Astrocyte (in vitro differentiated cells and primary cell): ENCODE data around the gene C1orf53.

ENCODE experiments used
- EZH2 ChIP-seq: IDR thresholded peaks from 2 replicates; pipeline ENCODE4 v1.6.1; 2012; ENCODE audit warnings: mild to moderate bottlenecking, low read length, inconsistent platforms; ENCODE audit not compliant: insufficient read depth
- TF ChIP-seq, protein P1 (sequence below): IDR thresholded peaks from 2 replicates; pipeline ENCODE4 v1.5.1; 2011; ENCODE audit warnings: low read depth, mild to moderate bottlenecking, inconsistent platforms, low read length, moderate library complexity; ENCODE audit not compliant: insufficient read depth

DNA sequence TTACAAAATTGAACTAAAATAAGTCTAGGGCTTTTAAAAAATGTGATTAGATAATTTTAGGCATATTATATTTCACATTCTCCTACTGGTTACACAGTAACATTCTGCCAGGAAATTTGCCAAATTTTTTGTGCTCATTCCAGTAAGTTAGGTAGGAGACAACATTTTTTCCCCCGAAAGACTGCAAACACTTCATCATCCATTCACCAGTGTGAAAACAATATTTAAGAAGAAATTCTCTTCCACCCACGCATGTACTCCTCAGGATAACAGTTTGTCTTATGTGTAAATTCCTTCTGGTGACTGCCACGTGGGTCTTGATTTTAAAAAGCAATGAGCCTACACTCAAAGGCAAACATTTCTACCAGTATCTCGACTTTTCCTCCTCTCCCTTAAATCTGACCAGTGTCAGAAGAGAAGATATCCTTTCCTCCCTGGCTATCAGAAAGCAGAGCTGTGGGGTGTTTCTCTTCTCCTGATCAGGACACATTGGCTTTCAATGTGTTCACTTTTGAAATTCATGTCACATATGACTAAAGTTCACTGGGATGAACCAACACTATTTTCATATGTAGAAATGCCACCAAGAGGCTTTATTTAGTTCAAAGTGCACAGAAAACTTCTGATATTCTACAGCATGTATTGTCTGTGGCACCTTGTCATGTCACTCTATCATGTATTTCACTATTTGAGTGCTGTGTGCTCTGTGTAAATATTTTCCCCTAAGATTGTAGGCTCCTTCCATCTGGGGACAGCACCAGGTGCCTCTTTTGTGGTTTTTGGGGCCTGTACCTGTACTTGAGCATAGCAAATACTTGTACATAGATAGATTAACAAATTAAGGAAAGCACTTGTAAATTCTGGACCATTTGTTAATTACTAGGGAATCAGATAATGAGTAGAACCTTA lies 53.3 kb downstream of the C1orf53 start:
- TF ChIP-seq, protein P1, sequence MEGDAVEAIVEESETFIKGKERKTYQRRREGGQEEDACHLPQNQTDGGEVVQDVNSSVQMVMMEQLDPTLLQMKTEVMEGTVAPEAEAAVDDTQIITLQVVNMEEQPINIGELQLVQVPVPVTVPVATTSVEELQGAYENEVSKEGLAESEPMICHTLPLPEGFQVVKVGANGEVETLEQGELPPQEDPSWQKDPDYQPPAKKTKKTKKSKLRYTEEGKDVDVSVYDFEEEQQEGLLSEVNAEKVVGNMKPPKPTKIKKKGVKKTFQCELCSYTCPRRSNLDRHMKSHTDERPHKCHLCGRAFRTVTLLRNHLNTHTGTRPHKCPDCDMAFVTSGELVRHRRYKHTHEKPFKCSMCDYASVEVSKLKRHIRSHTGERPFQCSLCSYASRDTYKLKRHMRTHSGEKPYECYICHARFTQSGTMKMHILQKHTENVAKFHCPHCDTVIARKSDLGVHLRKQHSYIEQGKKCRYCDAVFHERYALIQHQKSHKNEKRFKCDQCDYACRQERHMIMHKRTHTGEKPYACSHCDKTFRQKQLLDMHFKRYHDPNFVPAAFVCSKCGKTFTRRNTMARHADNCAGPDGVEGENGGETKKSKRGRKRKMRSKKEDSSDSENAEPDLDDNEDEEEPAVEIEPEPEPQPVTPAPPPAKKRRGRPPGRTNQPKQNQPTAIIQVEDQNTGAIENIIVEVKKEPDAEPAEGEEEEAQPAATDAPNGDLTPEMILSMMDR, result no peak
- TF ChIP-seq EZH2, result no peak
